Endodermal cell (in vitro differentiated cells): ENCODE measurements around the gene RNFT2. TPM values are rescaled to one million over a fixed set of nuclear protein-coding genes. Genes with fewer than 3 reads are reported as not detected.
A peak's percentile ranks its signal among the peaks of the same experiment; 100 is the strongest.

Source experiments
- DNase-seq: peaks from one replicate; pipeline ENCODE4 v3.0.0-alpha.2; 2017
- H3K27ac ChIP-seq: 2 replicates; pipeline ENCODE4 v1.5.1; 2013; ENCODE audit warnings: mild to moderate bottlenecking, low read depth, low read length, moderate library complexity
- H3K27me3 ChIP-seq: 2 replicates; pipeline ENCODE4 v1.6.1; 2013; ENCODE audit warnings: mild to moderate bottlenecking, low read length, moderate library complexity; ENCODE audit not compliant: insufficient read depth, control insufficient read depth, poor library complexity, severe bottlenecking
- H3K36me3 ChIP-seq: 2 replicates; pipeline ENCODE4 v1.7.0; 2013; ENCODE audit warnings: mild to moderate bottlenecking, low read length, moderate library complexity; ENCODE audit not compliant: control insufficient read depth, insufficient read depth
- H3K4me1 ChIP-seq: one replicate; pipeline ENCODE4 v1.7.0; 2013; ENCODE audit warnings: low read length; ENCODE audit not compliant: control insufficient read depth, insufficient read depth
- H3K4me3 ChIP-seq: 2 replicates; pipeline ENCODE4 v1.5.1; 2013; ENCODE audit warnings: mild to moderate bottlenecking, low read length, moderate library complexity
- H3K9ac ChIP-seq: 2 replicates; pipeline ENCODE4 v1.6.1; 2013; ENCODE audit warnings: mild to moderate bottlenecking, low read length, moderate library complexity; ENCODE audit not compliant: poor library complexity, severe bottlenecking; ENCODE audit errors: extremely low read depth
- H3K9me3 ChIP-seq: 2 replicates; pipeline ENCODE4 v1.6.1; 2013; ENCODE audit warnings: mild to moderate bottlenecking, low read length, moderate library complexity; ENCODE audit not compliant: control insufficient read depth
- H3K27ac Mint-ChIP-seq: 2 replicates; pipeline ENCODE4 v1.8.0; 2020; ENCODE audit warnings: mixed read lengths
- H3K27me3 Mint-ChIP-seq: 2 replicates; pipeline ENCODE4 v1.8.0; 2021; ENCODE audit warnings: mild to moderate bottlenecking, mixed read lengths; ENCODE audit not compliant: insufficient read depth
- H3K36me3 Mint-ChIP-seq: 2 replicates; pipeline ENCODE4 v1.8.0; 2020; ENCODE audit warnings: low read depth, mixed read lengths
- H3K4me1 Mint-ChIP-seq: 2 replicates; pipeline ENCODE4 v1.8.0; 2020; ENCODE audit warnings: mixed read lengths
- H3K4me3 Mint-ChIP-seq: 2 replicates; pipeline ENCODE4 v1.8.0; 2020; ENCODE audit warnings: mild to moderate bottlenecking, moderate library complexity, mixed read lengths
- H3K9me3 Mint-ChIP-seq: 2 replicates; pipeline ENCODE4 v1.8.0; 2020; ENCODE audit warnings: mild to moderate bottlenecking, mixed read lengths
- CTCF ChIP-seq: fragments of 200-600 bp; sonication (generic); conservative IDR thresholded peaks from 2 replicates; pipeline ENCODE4 v1.5.0; 2021; ENCODE audit warnings: antibody characterized with exemption, mild to moderate bottlenecking
- WGBS, 2 experiments: methylation state at CpG; one replicate each; pipeline versions ENCODE4 v1.1.5 to v1.1.7; 2013; ENCODE audit warnings: missing lambda C conversion rate in 2 of 2, mixed read lengths in 1 of 2; ENCODE audit not compliant: insufficient coverage in 1 of 2, insufficient read length in 1 of 2; 5-methylcytosine and 5-hydroxymethylcytosine counted together
- total RNA-seq, 2 donors: library from RNA; stranded (reverse); fragmentation: NEBNext Ultra II Directional in 1 of 2; extraction: Animal tissue kit (Norgen Biotek cat#: 25700) in 1 of 2; gene quantifications; 2 replicates in 1 of 2; 3 replicates in 1 of 2; pipeline ENCODE4 v1.2.1, GENCODE V29; 2021

RNFT2 gene
- total RNA-seq, 2 donors from 2014 or later, result 28.0 to 51.2 TPM

- no peaks in the 10 kb centered on the region for H3K36me3 ChIP-seq
- H3K9ac ChIP-seq, result no peak overlapping the region
- H3K27ac Mint-ChIP-seq, result peak overlapping the region; percentile 29
- H3K4me3 ChIP-seq, result peak overlapping the region; percentile 80
- peaks cover 42% of the 10 kb centered on the region for H3K4me1 Mint-ChIP-seq
- H3K4me1 ChIP-seq, result peaks cover 11% of the 10 kb centered on the region
- H3K36me3 Mint-ChIP-seq, result no peaks in the 10 kb centered on the region
- 2 to 4% methylated on average over 32 to 55 of the region's 55 CpGs for WGBS, 2 experiments
- peaks cover 7% of the 10 kb centered on the region for H3K9me3 Mint-ChIP-seq
- peaks cover 65% of the 10 kb centered on the region for H3K27me3 ChIP-seq
- peak; percentile 84 for DNase-seq
- peak overlapping the region; percentile 66 for H3K4me3 Mint-ChIP-seq
- no peak for TF ChIP-seq CTCF
- peaks cover 10% of the 10 kb centered on the region for H3K9me3 ChIP-seq
- no peak overlapping the region for H3K27ac ChIP-seq
- peaks cover 74% of the 10 kb centered on the region for H3K27me3 Mint-ChIP-seq
These were observed 140.7 kb downstream of the RNFT2 start for GRCh38 chr12:116878567-116879508.

GRCh38 chr12:116879509-116880212 lies 141.5 kb downstream of the RNFT2 start:
- Mint-ChIP-seq H3K9me3 (peaks cover 4% of the 10 kb centered on the region), H3K36me3 (no peaks in the 10 kb centered on the region), H3K4me3 (peak overlapping the region; percentile 66), H3K27me3 (peaks cover 79% of the 10 kb centered on the region), H3K4me1 (peaks cover 36% of the 10 kb centered on the region), H3K27ac (peak overlapping the region; percentile 29)
- Histone ChIP-seq H3K27ac (no peak overlapping the region), H3K9ac (no peak overlapping the region), H3K36me3 (no peaks in the 10 kb centered on the region), H3K4me1 (peaks cover 11% of the 10 kb centered on the region), H3K9me3 (peaks cover 6% of the 10 kb centered on the region), H3K27me3 (peaks cover 72% of the 10 kb centered on the region), H3K4me3 (peak overlapping the region; percentile 80)
- DNase-seq, result peak; percentile 76
- TF ChIP-seq CTCF, result no peak
- 2% methylated on average over 25 to 52 of the region's 52 CpGs for WGBS, 2 experiments

- peak overlapping the region; percentile 3 for H3K27ac Mint-ChIP-seq
- peaks cover 2% of the 10 kb centered on the region for H3K9me3 Mint-ChIP-seq
- Histone ChIP-seq H3K9ac (no peak overlapping the region), H3K27ac (no peak overlapping the region), H3K36me3 (no peaks in the 10 kb centered on the region), H3K4me3 (peak overlapping the region; percentile 80), H3K27me3 (peaks cover 73% of the 10 kb centered on the region), H3K4me1 (peaks cover 11% of the 10 kb centered on the region), H3K9me3 (no peaks in the 10 kb centered on the region)
- TF ChIP-seq CTCF, result no peak
- 3 to 4% methylated on average over 14 to 18 of the region's 21 CpGs for WGBS, 2 experiments
- peak overlapping the region; percentile 66 for H3K4me3 Mint-ChIP-seq
- no peaks in the 10 kb centered on the region for H3K36me3 Mint-ChIP-seq
- peaks cover 82% of the 10 kb centered on the region for H3K27me3 Mint-ChIP-seq
- peaks cover 36% of the 10 kb centered on the region for H3K4me1 Mint-ChIP-seq
- DNase-seq, result peak; percentile 74
These were observed 142.2 kb downstream of the RNFT2 start for GRCh38 chr12:116880213-116880816.
